Esophagus (tissue), 2 donors: ENCODE measurements around the gene PRKD1. TPM values are rescaled to one million over a fixed set of nuclear protein-coding genes. Genes with fewer than 3 reads are reported as not detected.

ENCODE experiments used
- H3K27ac ChIP-seq, 2 donors: one replicate each; pipeline ENCODE4 v1.5.1; 2013; ENCODE audit warnings: low read depth in 2 of 2, mild to moderate bottlenecking in 2 of 2, inconsistent platforms in 1 of 2, low read length in 1 of 2, moderate library complexity in 1 of 2
- H3K27me3 ChIP-seq, 2 donors: one replicate each; pipeline ENCODE4 v1.6.1; 2013; ENCODE audit warnings: low read length in 2 of 2, control low read depth in 1 of 2, mild to moderate bottlenecking in 1 of 2; ENCODE audit not compliant: insufficient read depth in 2 of 2, control insufficient read depth in 1 of 2
- H3K36me3 ChIP-seq, 2 donors: one replicate each; pipeline ENCODE4 v1.6.1; 2013; ENCODE audit warnings: low read length in 1 of 2; ENCODE audit not compliant: control insufficient read depth in 2 of 2, insufficient read depth in 2 of 2
- H3K4me1 ChIP-seq, 2 donors: one replicate each; pipeline ENCODE4 v1.6.1; 2013; ENCODE audit warnings: low read length in 1 of 2; ENCODE audit not compliant: control insufficient read depth in 2 of 2, insufficient read depth in 2 of 2
- H3K4me3 ChIP-seq, 2 donors: one replicate each; pipeline ENCODE4 v1.5.1; 2013; ENCODE audit warnings: low read length in 2 of 2, mild to moderate bottlenecking in 2 of 2, low read depth in 1 of 2, moderate library complexity in 1 of 2
- H3K9me3 ChIP-seq, 2 donors: one replicate each; pipeline ENCODE4 v1.6.1; 2013; ENCODE audit warnings: mild to moderate bottlenecking in 2 of 2, low read depth in 1 of 2, low read length in 1 of 2, moderate library complexity in 1 of 2; ENCODE audit not compliant: control insufficient read depth in 2 of 2, insufficient read depth in 1 of 2
- WGBS, 2 donors: extraction: QIAGEN DNeasy Blood & Tissue Kit; methylation state at CpG; one replicate each; pipeline ENCODE4 v1.1.7; 2013; 5-methylcytosine and 5-hydroxymethylcytosine counted together
- polyA plus RNA-seq, 2 donors: library from polyadenylated mRNA; stranded (reverse); fragments of 200-250 nt; gene quantifications; one replicate each; pipeline ENCODE4 v1.2.3, GENCODE V29; 2013
- donor health status: healthy with polysubstance abuse.
- donor health status: Bipolar disorder and iron deficiency.

PRKD1 gene
- polyA plus RNA-seq, 2 donors: 1.1 to 1.4 TPM

DNA sequence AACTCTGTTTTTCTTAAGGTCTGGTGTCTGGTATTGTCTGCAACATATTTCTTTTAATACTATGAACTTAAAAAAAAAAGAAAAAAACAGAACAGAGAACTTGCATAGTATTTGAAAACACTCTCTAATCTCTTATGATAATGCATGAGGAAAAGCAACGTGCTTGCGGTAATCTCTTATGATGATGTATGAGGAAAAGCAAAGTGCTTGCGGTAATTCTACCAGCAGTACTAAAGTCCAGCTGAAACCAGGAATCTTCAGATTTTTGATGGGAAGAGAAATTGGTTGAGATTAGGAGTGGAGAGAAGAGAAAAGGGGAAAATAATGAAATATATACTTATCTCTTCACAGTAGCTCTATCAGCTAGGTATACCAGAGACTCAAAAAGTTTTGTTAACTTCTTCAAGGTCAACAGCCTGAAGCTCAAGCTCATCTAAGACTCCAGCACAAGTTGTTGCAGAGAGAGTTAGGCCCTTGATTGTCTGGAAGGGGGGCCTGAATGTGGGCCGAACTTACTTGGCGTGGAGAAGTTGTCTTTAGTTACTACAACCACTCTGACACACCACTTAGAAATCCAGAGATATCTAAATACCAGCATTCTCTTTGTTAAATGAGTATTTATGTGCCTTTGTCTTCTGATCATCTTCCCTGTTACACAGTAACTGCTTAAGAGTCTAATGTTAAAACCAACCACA is 240.4 kb downstream of the PRKD1 start:
- no peak overlapping the region for H3K27ac ChIP-seq
- no peaks in the 10 kb centered on the region for H3K36me3 ChIP-seq
- no peaks in the 10 kb centered on the region for H3K9me3 ChIP-seq
- no peaks in the 10 kb centered on the region for H3K27me3 ChIP-seq
- H3K4me3 ChIP-seq: no peak overlapping the region
- H3K4me1 ChIP-seq: no peaks in the 10 kb centered on the region
- 93 to 96% methylated on average over 5 of the region's 5 CpGs for WGBS, 2 donors

DNA sequence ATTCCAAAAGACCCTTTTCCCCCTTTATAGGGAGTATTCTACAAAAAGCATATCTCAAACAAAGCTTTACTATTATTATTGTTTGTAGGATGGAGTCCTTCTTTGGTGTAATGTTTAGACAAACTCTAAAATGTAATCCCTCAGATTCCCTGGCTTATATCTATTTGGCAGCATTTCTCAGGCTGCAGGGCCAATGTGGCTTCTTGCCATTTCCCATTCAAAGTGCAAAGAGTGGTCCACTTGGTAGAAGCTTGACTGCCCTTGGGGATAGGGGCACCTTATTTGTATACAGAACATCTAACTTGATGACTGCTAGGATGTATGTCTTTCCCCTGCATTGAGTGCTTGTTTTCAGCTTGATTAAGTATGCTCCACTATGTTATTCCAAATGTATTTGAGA is 242.7 kb downstream of the PRKD1 start:
- no peaks in the 10 kb centered on the region for H3K4me1 ChIP-seq
- H3K27me3 ChIP-seq: no peaks in the 10 kb centered on the region
- H3K36me3 ChIP-seq: no peaks in the 10 kb centered on the region
- H3K4me3 ChIP-seq: no peak overlapping the region
- no peaks in the 10 kb centered on the region for H3K9me3 ChIP-seq
- no peak overlapping the region for H3K27ac ChIP-seq

DNA sequence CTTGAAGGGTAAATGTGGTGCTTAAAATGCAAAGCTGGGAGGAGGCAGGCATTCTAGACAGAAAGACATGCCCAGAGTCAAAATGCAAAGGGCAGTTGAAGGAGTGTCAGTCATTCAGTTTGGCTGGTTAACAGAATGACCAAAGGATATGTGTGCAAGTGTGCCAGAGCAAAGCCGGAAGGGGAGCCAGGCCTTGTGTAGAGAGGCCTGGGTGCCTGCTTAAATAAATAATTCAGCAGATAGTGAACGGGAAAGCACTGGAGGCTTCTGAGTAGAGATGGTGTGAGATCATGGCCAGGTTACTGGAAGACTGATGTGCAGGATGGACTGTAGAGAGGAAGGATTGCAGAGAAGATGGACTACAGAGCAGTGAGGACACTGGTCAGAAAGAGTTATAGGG is 244.9 kb downstream of the PRKD1 start:
- Histone ChIP-seq H3K36me3 (no peaks in the 10 kb centered on the region), H3K27me3 (no peaks in the 10 kb centered on the region), H3K4me1 (no peaks in the 10 kb centered on the region), H3K4me3 (no peak overlapping the region), H3K9me3 (no peaks in the 10 kb centered on the region), H3K27ac (no peak overlapping the region)
- 60 to 77% methylated on average over 2 of the region's 2 CpGs for WGBS, 2 donors

DNA sequence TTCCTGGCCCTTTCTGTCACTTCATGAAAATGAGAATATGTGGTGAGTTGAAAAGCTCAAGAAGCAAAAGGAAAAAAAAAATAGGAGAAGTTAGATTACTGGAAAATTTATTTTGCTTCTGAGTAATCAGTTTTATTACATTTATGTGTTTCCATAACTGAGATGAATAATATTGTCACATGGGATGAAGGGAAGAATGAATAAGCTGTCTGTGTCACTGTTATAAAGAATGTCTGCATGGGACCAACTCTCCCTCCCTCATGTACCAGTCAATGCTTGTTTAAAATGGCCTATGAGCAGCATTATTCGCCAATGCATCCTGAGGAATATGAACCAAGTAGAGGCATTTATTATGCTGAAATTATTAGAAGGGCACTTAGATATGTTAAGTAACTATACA is 246.3 kb downstream of the PRKD1 start:
- no peaks in the 10 kb centered on the region for H3K36me3 ChIP-seq
- 77 to 94% methylated on average over 1 of the region's 1 CpG for WGBS, 2 donors
- H3K4me3 ChIP-seq: no peak overlapping the region
- H3K4me1 ChIP-seq: no peaks in the 10 kb centered on the region
- no peaks in the 10 kb centered on the region for H3K9me3 ChIP-seq
- no peak overlapping the region for H3K27ac ChIP-seq
- no peaks in the 10 kb centered on the region for H3K27me3 ChIP-seq

DNA sequence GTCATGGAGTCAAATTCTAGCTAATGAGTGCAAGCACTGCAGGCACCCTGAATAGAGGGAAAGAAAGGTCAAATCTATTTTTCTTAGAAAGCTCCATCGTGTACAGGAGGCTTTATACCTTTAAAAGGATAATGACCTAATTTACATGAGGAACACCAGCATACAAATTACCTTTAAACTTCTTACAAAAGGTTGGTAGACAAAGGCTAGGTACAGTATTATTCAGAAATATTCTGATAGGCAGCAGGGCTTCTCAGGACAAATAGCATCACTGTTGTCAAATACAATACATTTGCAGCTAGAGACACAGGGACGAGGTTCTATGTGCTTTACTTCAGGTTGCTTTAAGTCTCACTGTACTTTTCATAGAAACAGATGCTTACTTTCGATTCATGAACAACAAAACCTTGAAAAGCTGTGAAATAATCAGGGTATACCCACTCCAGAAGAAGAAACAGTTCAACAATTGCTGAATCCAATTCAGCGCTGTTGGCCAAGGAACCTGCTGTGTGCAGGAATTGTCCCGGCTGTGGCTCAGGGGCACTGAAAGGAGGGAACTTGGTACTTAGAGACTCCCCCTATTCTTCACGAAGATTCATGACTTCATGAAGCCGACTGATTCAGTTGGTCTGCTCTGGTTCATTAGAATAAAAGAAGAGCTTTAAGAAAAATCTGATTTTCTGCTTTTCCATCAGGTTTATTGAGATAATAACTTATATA is 252.9 kb downstream of the PRKD1 start:
- Histone ChIP-seq H3K9me3 (no peaks in the 10 kb centered on the region), H3K36me3 (no peaks in the 10 kb centered on the region), H3K4me1 (no peaks in the 10 kb centered on the region), H3K27ac (no peak overlapping the region), H3K27me3 (no peaks in the 10 kb centered on the region), H3K4me3 (no peak overlapping the region)
- 82 to 83% methylated on average over 7 of the region's 7 CpGs for WGBS, 2 donors

DNA sequence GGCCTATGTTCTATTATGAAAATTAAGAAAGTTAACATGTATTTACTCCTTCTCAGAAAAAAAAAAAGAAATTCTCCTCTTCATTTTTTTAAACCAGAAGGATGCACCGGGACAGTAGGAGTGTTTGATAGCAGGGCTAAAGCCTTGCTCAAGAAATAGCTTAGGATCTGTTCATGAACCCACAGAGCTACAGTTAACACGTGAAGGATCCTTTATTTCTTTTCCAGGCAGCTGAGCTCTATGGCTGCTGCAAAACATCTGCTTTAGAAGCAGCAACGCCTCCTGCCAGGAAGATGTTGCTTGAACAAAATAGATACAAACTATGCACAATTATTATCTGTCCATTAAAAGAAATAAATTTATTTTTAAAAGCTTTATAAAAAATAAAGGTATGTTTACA is 254.8 kb downstream of the PRKD1 start:
- H3K27ac ChIP-seq: no peak overlapping the region
- no peak overlapping the region for H3K4me3 ChIP-seq
- no peaks in the 10 kb centered on the region for H3K4me1 ChIP-seq
- H3K36me3 ChIP-seq: no peaks in the 10 kb centered on the region
- no peaks in the 10 kb centered on the region for H3K27me3 ChIP-seq
- H3K9me3 ChIP-seq: no peaks in the 10 kb centered on the region
- 69 to 76% methylated on average over 3 of the region's 3 CpGs for WGBS, 2 donors

DNA sequence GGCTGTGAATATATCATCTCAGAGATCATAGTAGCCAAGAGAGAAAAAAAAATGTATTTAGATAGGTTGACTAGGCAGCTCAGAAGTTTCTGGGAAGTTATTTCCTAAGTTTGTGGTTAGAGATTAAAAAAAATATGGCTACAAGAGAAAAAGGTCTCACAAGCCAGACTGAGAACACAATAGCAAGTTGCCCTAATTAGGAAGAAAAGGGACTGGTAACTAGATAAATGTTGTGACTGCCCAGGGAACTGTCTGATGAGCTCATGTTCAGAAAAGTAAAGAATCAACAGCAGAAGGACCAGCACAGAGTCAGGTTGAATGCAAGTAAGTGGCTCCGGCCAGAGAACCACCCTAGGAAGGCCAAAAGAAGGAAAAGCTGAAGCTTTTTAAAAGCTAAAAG is 256.6 kb downstream of the PRKD1 start:
- Histone ChIP-seq H3K36me3 (no peaks in the 10 kb centered on the region), H3K4me3 (no peak overlapping the region), H3K4me1 (no peaks in the 10 kb centered on the region), H3K27me3 (no peaks in the 10 kb centered on the region), H3K27ac (no peak overlapping the region), H3K9me3 (no peaks in the 10 kb centered on the region)
- WGBS, 2 donors: 67 to 78% methylated on average over 1 of the region's 1 CpG

DNA sequence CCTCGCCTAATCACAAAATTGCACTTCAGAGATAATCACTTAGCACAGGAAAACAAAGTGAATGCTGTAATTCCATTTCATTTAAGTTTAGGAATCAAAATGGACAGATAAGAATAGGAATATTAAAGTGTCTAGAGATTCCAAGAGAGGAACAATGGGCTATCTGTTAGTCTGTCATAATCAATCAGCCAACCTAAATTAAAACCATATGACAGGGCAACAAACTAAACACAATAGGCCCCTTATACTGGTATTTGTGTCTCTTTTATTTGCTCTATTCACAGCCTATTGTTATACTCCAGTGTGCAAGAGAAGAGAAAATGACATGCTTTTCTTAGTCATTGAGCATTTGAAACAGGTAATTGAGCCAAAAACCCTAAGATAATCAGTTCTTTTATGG is 259.4 kb downstream of the PRKD1 start:
- Histone ChIP-seq H3K4me1 (no peaks in the 10 kb centered on the region), H3K36me3 (no peaks in the 10 kb centered on the region), H3K9me3 (no peaks in the 10 kb centered on the region), H3K4me3 (no peak overlapping the region), H3K27me3 (no peaks in the 10 kb centered on the region), H3K27ac (no peak overlapping the region)
- WGBS, 2 donors: 83 to 93% methylated on average over 1 of the region's 1 CpG

DNA sequence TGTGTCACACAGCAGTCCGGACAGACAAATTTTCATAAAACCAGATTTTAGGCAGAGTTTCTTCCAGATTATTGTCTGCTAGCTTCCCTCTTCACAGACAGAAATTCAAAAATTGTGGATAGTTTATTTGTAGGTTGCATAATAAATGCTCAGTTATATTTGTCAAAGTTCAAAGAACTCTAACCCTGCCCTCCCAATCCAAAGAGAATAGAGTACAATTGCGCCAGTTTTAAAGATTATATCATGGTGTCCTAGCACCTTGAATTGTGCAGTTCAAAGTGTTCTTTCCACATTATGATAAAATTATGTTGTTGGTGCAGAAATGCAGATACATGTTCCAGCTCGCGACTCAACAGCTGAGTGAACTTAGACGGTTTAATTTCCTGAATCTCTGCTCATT is 263.1 kb downstream of the PRKD1 start:
- Histone ChIP-seq H3K4me3 (no peak overlapping the region), H3K9me3 (no peaks in the 10 kb centered on the region), H3K27me3 (no peaks in the 10 kb centered on the region), H3K4me1 (no peaks in the 10 kb centered on the region), H3K36me3 (no peaks in the 10 kb centered on the region), H3K27ac (no peak overlapping the region)
- 91 to 93% methylated on average over 5 of the region's 5 CpGs for WGBS, 2 donors

DNA sequence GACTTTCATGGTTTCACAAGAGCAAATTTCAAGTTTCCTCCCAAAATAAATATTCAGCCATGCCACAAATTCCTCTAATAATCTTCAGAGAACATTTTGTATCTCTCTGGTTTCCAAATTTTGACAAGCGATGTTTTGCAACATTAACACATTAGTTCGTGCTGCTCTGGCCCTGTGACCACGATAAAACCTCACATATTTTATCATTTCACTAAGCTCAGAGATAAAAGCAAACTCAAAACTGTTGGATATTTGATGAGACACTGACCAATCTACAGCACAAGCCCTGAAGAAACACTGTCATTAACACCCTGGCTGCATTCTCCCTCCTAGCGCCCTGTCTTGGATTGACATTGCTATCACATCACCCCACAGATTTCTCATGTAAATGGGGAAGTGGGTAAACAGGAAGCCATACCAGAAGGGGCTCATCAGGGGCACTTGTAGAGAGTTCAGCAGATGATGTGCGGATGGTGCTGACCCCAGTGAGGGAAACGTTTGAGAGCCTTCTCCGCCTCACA is 264.3 kb downstream of the PRKD1 start:
- Histone ChIP-seq H3K4me3 (no peak overlapping the region), H3K27me3 (no peaks in the 10 kb centered on the region), H3K36me3 (no peaks in the 10 kb centered on the region), H3K4me1 (no peaks in the 10 kb centered on the region), H3K27ac (peak overlapping the region in 1 of 2 donors; percentile 25), H3K9me3 (no peaks in the 10 kb centered on the region)
- WGBS, 2 donors: 69 to 73% methylated on average over 7 of the region's 7 CpGs
